IPS DF 6.9 (cell line): ENCODE results near the gene MAEA.

Experiments used
- DNase-seq: peaks from one replicate; pipeline ENCODE4 v3.0.0-alpha.2; 2013; ENCODE audit warnings: low read depth, low spot score
- H3K27ac ChIP-seq: one replicate; pipeline ENCODE4 v1.5.1; 2013; ENCODE audit warnings: low read length, control low read depth
- H3K27me3 ChIP-seq: 2 replicates; pipeline ENCODE4 v1.6.1; 2013; ENCODE audit warnings: mild to moderate bottlenecking, low read length; ENCODE audit not compliant: control insufficient read depth, insufficient read depth
- H3K36me3 ChIP-seq: 2 replicates; pipeline ENCODE4 v1.6.1; 2013; ENCODE audit warnings: low read length; ENCODE audit not compliant: control insufficient read depth, insufficient read depth
- H3K4me1 ChIP-seq: 2 replicates; pipeline ENCODE4 v1.6.1; 2013; ENCODE audit warnings: low read length; ENCODE audit not compliant: control insufficient read depth, insufficient read depth
- H3K4me3 ChIP-seq: 2 replicates; pipeline ENCODE4 v1.5.1; 2013; ENCODE audit warnings: mild to moderate bottlenecking, low read length
- H3K9me3 ChIP-seq: 2 replicates; pipeline ENCODE4 v1.6.1; 2013; ENCODE audit warnings: low read length, inconsistent platforms; ENCODE audit not compliant: control insufficient read depth, insufficient read depth
- WGBS: extraction: QIAGEN DNeasy Blood & Tissue Kit; methylation state at CpG from one replicate; pipeline ENCODE4 v1.1.7; 2013; ENCODE audit warnings: mixed read lengths, missing lambda C conversion rate; ENCODE audit not compliant: insufficient read length, insufficient coverage; 5-methylcytosine and 5-hydroxymethylcytosine counted together

The MAEA gene

DNA sequence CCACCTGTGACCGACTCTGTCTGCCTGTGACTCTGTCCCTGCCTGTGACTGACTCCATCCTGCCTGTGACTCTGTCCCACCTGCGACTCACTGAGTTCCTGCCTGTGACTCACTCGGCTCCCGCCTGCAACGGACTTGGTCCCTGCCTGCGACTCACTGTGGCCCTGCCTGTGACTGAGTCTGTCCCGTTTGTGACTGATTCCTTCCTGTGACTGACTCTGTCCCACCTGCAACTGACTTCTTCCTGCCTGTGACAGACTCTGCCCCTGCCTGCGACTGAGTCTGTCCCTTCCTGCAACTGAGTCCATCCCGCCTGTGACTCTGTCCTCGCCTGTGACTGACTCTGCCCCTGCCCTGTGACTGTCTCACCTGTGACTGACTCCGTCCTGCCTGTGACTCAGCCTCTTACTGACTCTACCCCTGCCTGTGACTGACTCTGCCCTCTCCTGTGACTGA, 47.7 kb downstream of the MAEA start:
- H3K4me3 ChIP-seq: no peak overlapping the region
- no peak overlapping the region for H3K27ac ChIP-seq
- H3K36me3 ChIP-seq: peaks cover 41% of the 10 kb centered on the region
- H3K27me3 ChIP-seq: no peaks in the 10 kb centered on the region
- WGBS: no CpG with 5 or more reads among the region's 11 CpGs
- no peak for DNase-seq
- H3K4me1 ChIP-seq: no peaks in the 10 kb centered on the region
- no peaks in the 10 kb centered on the region for H3K9me3 ChIP-seq

GRCh38 chr4:1337951-1338751, 48.5 kb downstream of the MAEA start:
- Histone ChIP-seq H3K27me3 (no peaks in the 10 kb centered on the region), H3K9me3 (no peaks in the 10 kb centered on the region), H3K36me3 (peaks cover 38% of the 10 kb centered on the region), H3K4me3 (no peak overlapping the region), H3K4me1 (no peaks in the 10 kb centered on the region), H3K27ac (no peak overlapping the region)
- WGBS: no CpG with 5 or more reads among the region's 41 CpGs
- no peak for DNase-seq

DNA sequence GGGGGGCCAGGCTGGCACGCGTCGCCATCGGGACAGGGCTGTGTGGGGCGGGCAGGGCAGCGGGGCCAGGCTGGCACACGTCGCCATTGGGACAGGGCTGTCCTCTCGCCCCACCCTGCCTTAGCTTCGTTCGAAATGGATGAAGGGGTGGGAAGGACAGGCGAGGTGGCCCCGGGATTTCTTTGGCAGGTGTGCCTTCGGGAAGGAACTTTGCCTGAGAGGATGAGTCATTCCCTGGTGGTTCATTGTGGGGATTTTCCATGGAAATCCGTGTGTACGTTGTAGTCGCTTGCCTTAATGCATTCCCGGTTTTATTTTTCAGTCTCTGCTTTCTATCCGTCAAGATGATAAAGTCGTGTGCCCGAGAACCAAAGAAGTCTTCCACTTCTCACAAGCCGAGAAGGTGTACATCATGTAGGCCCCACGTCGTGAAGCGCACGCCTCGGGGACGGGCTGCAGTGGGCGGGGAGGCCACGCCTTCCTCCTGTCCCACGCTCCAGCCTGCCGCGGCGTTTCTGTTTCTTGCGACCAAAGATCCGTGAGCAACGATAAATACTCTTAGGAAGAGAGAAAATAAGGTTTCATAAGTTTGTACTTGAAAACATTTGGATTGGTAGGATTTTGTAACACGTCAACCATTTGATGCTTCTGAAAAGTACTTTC, 49.2 kb downstream of the MAEA start:
- WGBS: no CpG with 5 or more reads among the region's 38 CpGs
- H3K4me1 ChIP-seq: no peaks in the 10 kb centered on the region
- peaks cover 38% of the 10 kb centered on the region for H3K36me3 ChIP-seq
- H3K9me3 ChIP-seq: no peaks in the 10 kb centered on the region
- H3K4me3 ChIP-seq: no peak overlapping the region
- H3K27me3 ChIP-seq: no peaks in the 10 kb centered on the region
- no peak for DNase-seq
- H3K27ac ChIP-seq: no peak overlapping the region

DNA sequence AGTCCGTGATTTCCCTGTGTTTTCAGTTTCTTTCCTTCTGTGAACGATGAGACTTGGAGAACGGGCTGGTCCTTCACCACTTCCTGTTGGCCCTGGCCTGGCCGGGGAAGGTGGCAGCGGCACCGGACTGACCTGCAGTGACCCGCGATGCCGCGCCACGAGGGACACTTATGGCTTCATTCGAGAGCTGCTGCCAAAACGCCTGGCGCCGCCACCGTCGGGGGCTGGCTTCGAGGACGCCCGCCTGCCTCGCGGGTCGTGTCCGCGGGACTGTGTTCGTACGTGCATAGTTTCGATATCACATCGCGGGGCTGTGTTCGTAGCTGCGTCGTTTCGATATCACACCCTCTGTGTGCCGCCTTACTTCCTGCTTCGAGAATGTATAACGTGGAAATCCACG, 49.8 kb downstream of the MAEA start:
- no peak overlapping the region for H3K4me3 ChIP-seq
- H3K4me1 ChIP-seq: no peaks in the 10 kb centered on the region
- DNase-seq: no peak
- no CpG with 5 or more reads among the region's 38 CpGs for WGBS
- no peaks in the 10 kb centered on the region for H3K27me3 ChIP-seq
- H3K9me3 ChIP-seq: no peaks in the 10 kb centered on the region
- H3K36me3 ChIP-seq: peaks cover 38% of the 10 kb centered on the region
- no peak overlapping the region for H3K27ac ChIP-seq

- H3K9me3 ChIP-seq: no peaks in the 10 kb centered on the region
- peaks cover 38% of the 10 kb centered on the region for H3K36me3 ChIP-seq
- WGBS: no CpG with 5 or more reads among the region's 29 CpGs
Observed at GRCh38 chr4:1340181-1340747, 50.6 kb downstream of the MAEA start.

DNA sequence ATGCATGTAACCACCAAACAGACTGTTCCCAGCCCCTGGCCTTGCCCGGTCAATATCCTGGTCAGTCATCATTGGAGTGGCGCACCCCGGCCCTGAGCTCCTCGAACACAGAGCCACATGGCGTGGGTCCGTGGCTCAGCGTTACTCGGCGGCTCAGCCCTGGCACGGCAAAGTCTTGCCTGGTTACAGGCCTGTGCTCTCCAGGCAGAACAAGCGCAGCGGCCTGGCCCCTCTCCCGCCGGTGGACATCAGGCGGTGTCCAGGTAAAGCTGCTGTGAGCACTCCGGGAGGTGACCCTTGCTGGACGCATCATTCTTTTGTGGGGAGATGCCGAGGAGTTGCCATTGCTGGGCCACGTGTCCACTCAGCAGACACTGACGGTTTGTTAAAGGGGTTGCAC, 51.2 kb downstream of the MAEA start:
- peaks cover 38% of the 10 kb centered on the region for H3K36me3 ChIP-seq
- no peak for DNase-seq
- no peaks in the 10 kb centered on the region for H3K27me3 ChIP-seq
- H3K9me3 ChIP-seq: no peaks in the 10 kb centered on the region
- no CpG with 5 or more reads among the region's 20 CpGs for WGBS
- H3K4me3 ChIP-seq: no peak overlapping the region
- no peaks in the 10 kb centered on the region for H3K4me1 ChIP-seq
- H3K27ac ChIP-seq: no peak overlapping the region

More at GRCh38 chr4:1340181-1340747, 50.6 kb downstream of the MAEA start:
- Histone ChIP-seq H3K27ac (no peak overlapping the region), H3K27me3 (no peaks in the 10 kb centered on the region), H3K4me3 (no peak overlapping the region), H3K4me1 (no peaks in the 10 kb centered on the region)
- DNase-seq: no peak

DNA sequence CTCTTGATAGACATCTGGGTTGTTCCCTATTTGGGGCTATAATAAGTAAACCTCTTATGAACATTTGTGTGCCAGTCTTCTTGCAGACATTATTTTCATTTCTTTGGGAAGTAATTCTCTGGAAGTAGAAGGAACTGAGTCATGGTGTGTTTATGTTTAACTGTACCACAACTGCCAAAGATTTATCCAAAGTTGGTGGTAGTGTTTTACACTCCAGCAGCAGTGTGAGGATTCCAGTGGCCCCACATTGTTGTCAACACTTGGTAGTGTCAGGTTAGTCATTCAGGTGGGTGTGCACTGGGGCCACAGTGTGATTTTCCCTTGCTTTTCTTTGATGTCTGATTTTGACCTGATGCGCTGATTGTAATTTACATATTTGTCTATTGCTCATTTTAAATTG, 52.3 kb downstream of the MAEA start:
- DNase-seq: no peak
- H3K4me3 ChIP-seq: no peak overlapping the region
- H3K9me3 ChIP-seq: no peaks in the 10 kb centered on the region
- WGBS: no CpG with 5 or more reads among the region's 1 CpG
- peaks cover 33% of the 10 kb centered on the region for H3K36me3 ChIP-seq
- H3K4me1 ChIP-seq: no peaks in the 10 kb centered on the region
- H3K27me3 ChIP-seq: no peaks in the 10 kb centered on the region
- H3K27ac ChIP-seq: no peak overlapping the region

DNA sequence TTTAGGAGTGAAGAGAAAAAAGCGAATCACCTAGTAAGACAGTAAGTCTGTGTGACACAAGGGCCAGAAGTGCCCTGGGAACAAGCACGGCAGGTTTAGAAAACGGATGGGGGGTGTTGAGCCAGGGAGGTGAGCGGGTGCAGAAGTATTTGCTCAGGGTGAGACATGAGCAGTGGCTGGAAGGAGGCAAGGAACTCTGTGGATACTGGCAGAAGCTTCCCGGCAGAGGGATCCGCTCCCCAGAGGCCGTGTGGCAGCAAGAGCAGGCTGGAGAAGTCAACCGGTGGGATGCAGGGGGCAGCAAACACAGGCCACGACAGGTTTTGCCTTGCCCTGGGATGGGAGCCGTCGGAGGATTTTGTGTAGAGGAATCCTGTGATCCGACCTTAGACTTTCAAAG, 55.0 kb downstream of the MAEA start:
- Histone ChIP-seq H3K36me3 (peaks cover 14% of the 10 kb centered on the region), H3K4me1 (no peaks in the 10 kb centered on the region; the same call in 1 of the 2 replicates), H3K27ac (no peak overlapping the region), H3K9me3 (no peaks in the 10 kb centered on the region), H3K4me3 (no peak overlapping the region), H3K27me3 (no peaks in the 10 kb centered on the region)
- DNase-seq: no peak
- WGBS: no CpG with 5 or more reads among the region's 12 CpGs

DNA sequence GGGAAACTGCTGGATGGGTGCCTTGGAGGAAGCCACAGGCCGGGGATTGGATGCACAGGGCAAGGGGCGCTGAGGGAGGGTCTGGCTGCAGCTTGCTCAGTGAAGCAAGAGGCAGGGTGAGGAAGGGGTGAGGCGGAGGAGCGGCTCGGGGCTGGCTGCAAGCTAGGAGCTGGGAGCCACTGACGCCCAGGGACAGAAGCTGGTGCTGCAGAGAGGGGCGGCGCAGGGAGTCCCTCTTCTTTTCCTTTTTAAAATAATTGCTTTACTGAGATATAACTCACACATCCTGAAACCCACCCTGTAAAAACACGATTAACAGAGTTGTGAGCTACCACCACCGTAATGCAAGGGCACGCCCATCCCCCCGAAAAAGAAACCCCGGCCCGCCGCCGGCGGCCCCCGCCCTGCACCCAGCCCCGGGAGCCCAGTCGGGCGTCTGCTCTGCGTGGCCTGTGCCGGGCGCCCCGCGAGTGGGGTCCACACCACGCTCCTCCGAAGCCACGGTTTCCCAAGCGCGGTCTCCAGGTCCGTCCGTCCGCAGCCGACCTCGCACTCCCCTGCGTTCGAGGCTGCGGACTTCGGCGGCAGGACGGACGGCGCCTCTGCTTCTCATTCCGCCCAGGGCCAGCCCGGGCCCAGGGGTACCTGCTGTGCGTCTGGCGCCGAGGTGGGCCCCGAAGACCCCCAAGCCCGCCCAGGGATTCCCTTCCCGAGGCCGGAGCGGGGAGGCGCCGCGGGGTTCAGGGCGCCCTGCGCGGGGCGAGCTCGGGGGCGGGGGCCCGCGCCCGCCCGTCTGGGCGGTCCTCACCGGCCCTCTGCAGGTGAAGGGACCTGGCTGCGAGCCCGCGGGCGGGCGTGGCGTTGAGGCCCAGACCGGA, 56.5 kb downstream of the MAEA start:
- H3K4me1 ChIP-seq: no peaks in the 10 kb centered on the region; the same call in 1 of the 2 replicates

More for the DNA sequence above, 56.5 kb downstream of the MAEA start:
- WGBS: no CpG with 5 or more reads among the region's 76 CpGs
- Histone ChIP-seq H3K36me3 (peaks cover 6% of the 10 kb centered on the region), H3K27me3 (no peaks in the 10 kb centered on the region), H3K27ac (no peak overlapping the region), H3K9me3 (no peaks in the 10 kb centered on the region), H3K4me3 (peak overlapping the region; percentile 66)
- no peak for DNase-seq
